Spleen (tissue), 11 donors: ENCODE results near the gene PAXX. TPM values are rescaled to one million over a fixed set of nuclear protein-coding genes. Genes with fewer than 3 reads are reported as not detected.

Source experiments
- DNase-seq: peaks from one replicate; pipeline ENCODE4 v3.0.0-alpha.2; 2020
- H3K27ac ChIP-seq, 8 donors: fragments of 200-600 bp; sonication (generic) in 7 of 8; 1 replicate in 4 of 8; 2 replicates in 4 of 8; pipeline versions ENCODE4 v1.5.0 to v1.8.0; 2016 to 2021; ENCODE audit warnings: inconsistent platforms in 4 of 8, mild to moderate bottlenecking in 4 of 8, moderate library complexity in 1 of 8
- H3K27me3 ChIP-seq, 7 donors: fragments of 200-600 bp; sonication (generic) in 6 of 7; replicated peaks in 1 of 7; 1 replicate in 4 of 7; 2 replicates in 3 of 7; pipeline versions ENCODE4 v1.5.0 to v1.8.0; 2016 to 2021; ENCODE audit warnings: inconsistent platforms in 3 of 7, mild to moderate bottlenecking in 1 of 7
- H3K36me3 ChIP-seq, 6 donors: fragments of 200-600 bp; sonication (generic) in 5 of 6; 1 replicate in 4 of 6; 2 replicates in 2 of 6; pipeline versions ENCODE4 v1.5.0 to v1.8.0; 2016 to 2021; ENCODE audit warnings: inconsistent platforms in 2 of 6
- H3K4me1 ChIP-seq, 6 donors: fragments of 200-600 bp; sonication (generic) in 5 of 6; 1 replicate in 3 of 6; 2 replicates in 3 of 6; pipeline versions ENCODE4 v1.5.0 to v1.8.0; 2016 to 2021; ENCODE audit warnings: inconsistent platforms in 3 of 6
- H3K4me3 ChIP-seq, 8 donors: fragments of 200-600 bp; sonication (generic) in 7 of 8; 1 replicate in 4 of 8; 2 replicates in 4 of 8; pipeline versions ENCODE4 v1.5.0 to v1.8.0; 2016 to 2021; ENCODE audit warnings: inconsistent platforms in 4 of 8, mild to moderate bottlenecking in 4 of 8, moderate library complexity in 2 of 8
- H3K9me3 ChIP-seq, 8 donors: fragments of 200-600 bp; sonication (generic) in 7 of 8; 1 replicate in 4 of 8; 2 replicates in 4 of 8; pipeline versions ENCODE4 v1.5.0 to v1.8.0; 2016 to 2021; ENCODE audit warnings: inconsistent platforms in 4 of 8
- POLR2A ChIP-seq, 3 donors: fragments of 450-650 bp; IDR thresholded peaks; one replicate each; pipeline ENCODE4 v1.5.1; 2017; ENCODE audit warnings: antibody characterized with exemption in 3 of 3, mild to moderate bottlenecking in 1 of 3
- POLR2AphosphoS5 ChIP-seq, 3 donors: sonication (generic); formaldehyde crosslinking; IDR thresholded peaks; one replicate each; pipeline ENCODE4 v1.5.1; 2017; ENCODE audit warnings: antibody characterized with exemption in 3 of 3
- WGBS, 5 donors: extraction: QIAGEN DNeasy Blood & Tissue Kit in 3 of 5; methylation state at CpG; one replicate each; pipeline versions ENCODE4 v1.1.5 to v1.1.7; 2013 to 2018; 5-methylcytosine and 5-hydroxymethylcytosine counted together
- intact Hi-C: fragments of 100-400 bp; cut with DNase I; formaldehyde crosslinking; loops from one replicate; pipeline ENCODE4 v1.15.0; 2023; ENCODE audit warnings: low total_unique reads
- polyA plus RNA-seq, 3 donors: library from polyadenylated mRNA; stranded (reverse); fragments of 200-250 nt; gene quantifications; one replicate each; pipeline ENCODE4 v1.2.1, GENCODE V29; 2013
- total RNA-seq, 7 donors: library from RNA; depleted of rRNA in 3 of 7; stranded (reverse); fragments of >200 nt in 3 of 7; fragmentation: NEBNext Ultra II Directional in 4 of 7; extraction: Animal tissue kit (Norgen Biotek cat#: 25700) in 4 of 7; gene quantifications; one replicate each; pipeline versions ENCODE4 v1.1.0 to v1.2.1, GENCODE V29; 2016 to 2021
- TF ChIP-seq, protein P1 (sequence below), 11 experiments: fragments of 200-600 bp in 7 of 11; fragments of 450-650 bp in 4 of 11; sonication (generic) in 4 of 11; IDR thresholded peaks in 8 of 11; conservative IDR thresholded peaks in 3 of 11; 1 replicate in 7 of 11; 2 replicates in 4 of 11; pipeline versions ENCODE4 v1.4.0 to v1.8.0; 2016 to 2021; ENCODE audit warnings: antibody characterized with exemption in 11 of 11, inconsistent platforms in 4 of 11, mild to moderate bottlenecking in 1 of 11
- donor health status: healthy with polysubstance abuse.
- donor health status: DM: no; HTN: no; CAD: no; lungs with moderate emphysema.
- donor health status: DM: no; HTN: no; CAD: no.
- donor health status: Bipolar disorder and iron deficiency.
- donor health status: healthy.
- donor health status: DM: no; HTN: no; CAD: no.
- donor health status: DM: yes; HTN: yes; CAD: no.

The PAXX gene
- total and polyA plus RNA-seq, 10 donors = 51.3 to 264 (median 66.2) TPM

DNA sequence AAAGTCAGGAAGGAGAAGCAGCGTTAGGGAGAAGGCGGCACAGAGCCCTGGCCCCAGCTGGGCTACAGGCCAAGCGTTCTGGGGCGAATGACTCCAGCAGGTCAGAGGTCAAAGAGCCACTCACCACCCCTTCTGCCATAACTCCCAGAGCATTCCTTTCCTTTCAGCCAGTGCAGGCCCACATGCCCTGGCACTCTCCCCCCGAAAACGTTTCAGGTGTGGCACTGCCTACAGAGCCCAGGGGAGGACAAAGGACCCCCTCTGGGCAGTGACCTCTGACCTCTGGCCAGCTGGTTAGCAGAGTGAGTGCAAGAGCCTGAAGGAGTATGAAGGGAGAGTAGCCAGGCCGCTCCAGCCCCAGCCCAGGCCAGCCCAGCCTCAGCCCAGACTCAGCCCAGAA is 30.9 kb downstream of the PAXX start:
- no peak overlapping the region for H3K4me3 ChIP-seq
- H3K9me3 ChIP-seq = no peaks in the 10 kb centered on the region
- H3K4me1 ChIP-seq = peaks cover 8 to 63% (median 38%) of the 10 kb centered on the region in 6 donors
- intact Hi-C loops = no loop called here
- no peak for TF ChIP-seq POLR2A (IDR thresholded peaks at IDR 0.05)
- TF ChIP-seq, protein P1, sequence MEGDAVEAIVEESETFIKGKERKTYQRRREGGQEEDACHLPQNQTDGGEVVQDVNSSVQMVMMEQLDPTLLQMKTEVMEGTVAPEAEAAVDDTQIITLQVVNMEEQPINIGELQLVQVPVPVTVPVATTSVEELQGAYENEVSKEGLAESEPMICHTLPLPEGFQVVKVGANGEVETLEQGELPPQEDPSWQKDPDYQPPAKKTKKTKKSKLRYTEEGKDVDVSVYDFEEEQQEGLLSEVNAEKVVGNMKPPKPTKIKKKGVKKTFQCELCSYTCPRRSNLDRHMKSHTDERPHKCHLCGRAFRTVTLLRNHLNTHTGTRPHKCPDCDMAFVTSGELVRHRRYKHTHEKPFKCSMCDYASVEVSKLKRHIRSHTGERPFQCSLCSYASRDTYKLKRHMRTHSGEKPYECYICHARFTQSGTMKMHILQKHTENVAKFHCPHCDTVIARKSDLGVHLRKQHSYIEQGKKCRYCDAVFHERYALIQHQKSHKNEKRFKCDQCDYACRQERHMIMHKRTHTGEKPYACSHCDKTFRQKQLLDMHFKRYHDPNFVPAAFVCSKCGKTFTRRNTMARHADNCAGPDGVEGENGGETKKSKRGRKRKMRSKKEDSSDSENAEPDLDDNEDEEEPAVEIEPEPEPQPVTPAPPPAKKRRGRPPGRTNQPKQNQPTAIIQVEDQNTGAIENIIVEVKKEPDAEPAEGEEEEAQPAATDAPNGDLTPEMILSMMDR (IDR thresholded peaks at IDR 0.05 in 8 of 11, conservative IDR thresholded peaks at IDR 0.05 in 3 of 11) = no peak
- TF ChIP-seq POLR2AphosphoS5 (IDR thresholded peaks at IDR 0.05) = no peak
- H3K27ac ChIP-seq = peak overlapping the region in 6 of 8 donors; percentile 31 to 60 (median 42)
- DNase-seq = no peak
- peaks cover 0 to 38% (median 3%) of the 10 kb centered on the region in 6 donors for H3K36me3 ChIP-seq
- no peaks in the 10 kb centered on the region for H3K27me3 ChIP-seq
- 64 to 88% (median 75%) methylated on average over 7 of the region's 7 CpGs for WGBS, 5 donors

DNA sequence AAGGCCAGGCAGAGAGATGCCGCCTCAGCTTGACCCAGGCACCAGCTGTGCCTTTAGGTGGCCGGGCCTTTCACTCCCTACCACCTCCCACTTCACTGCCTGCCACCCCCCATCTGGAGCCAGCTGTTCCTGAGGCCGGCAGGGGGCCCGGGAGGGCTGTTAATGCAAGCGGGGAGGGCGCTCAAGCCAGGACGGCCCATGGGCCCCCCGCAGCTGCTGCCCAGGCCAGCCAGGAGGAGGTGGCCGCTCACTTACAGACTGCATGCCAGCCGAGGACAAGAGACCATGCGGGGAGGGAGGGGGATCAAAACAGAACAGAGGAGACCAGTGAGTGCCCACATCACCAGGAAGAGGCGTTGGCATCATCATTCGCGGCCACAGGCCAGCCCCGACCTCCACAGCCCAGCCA is 31.4 kb downstream of the PAXX start:
- H3K36me3 ChIP-seq = peaks cover 0 to 36% (median 3%) of the 10 kb centered on the region in 6 donors
- peak overlapping the region in 5 of 8 donors; percentile 39 to 60 (median 43) for H3K27ac ChIP-seq
- peaks cover 9 to 66% (median 41%) of the 10 kb centered on the region in 6 donors for H3K4me1 ChIP-seq
- intact Hi-C loops = no loop called here
- no peak for TF ChIP-seq POLR2A (IDR thresholded peaks at IDR 0.05)
- TF ChIP-seq, protein P1 (IDR thresholded peaks at IDR 0.05 in 8 of 11, conservative IDR thresholded peaks at IDR 0.05 in 3 of 11) = no peak
- TF ChIP-seq POLR2AphosphoS5 (IDR thresholded peaks at IDR 0.05) = no peak
- no peak for DNase-seq
- no peaks in the 10 kb centered on the region for H3K9me3 ChIP-seq
- 74 to 98% (median 79%) methylated on average over 7 to 15 of the region's 15 CpGs for WGBS, 5 donors
- no peaks in the 10 kb centered on the region for H3K27me3 ChIP-seq
- no peak overlapping the region for H3K4me3 ChIP-seq

DNA sequence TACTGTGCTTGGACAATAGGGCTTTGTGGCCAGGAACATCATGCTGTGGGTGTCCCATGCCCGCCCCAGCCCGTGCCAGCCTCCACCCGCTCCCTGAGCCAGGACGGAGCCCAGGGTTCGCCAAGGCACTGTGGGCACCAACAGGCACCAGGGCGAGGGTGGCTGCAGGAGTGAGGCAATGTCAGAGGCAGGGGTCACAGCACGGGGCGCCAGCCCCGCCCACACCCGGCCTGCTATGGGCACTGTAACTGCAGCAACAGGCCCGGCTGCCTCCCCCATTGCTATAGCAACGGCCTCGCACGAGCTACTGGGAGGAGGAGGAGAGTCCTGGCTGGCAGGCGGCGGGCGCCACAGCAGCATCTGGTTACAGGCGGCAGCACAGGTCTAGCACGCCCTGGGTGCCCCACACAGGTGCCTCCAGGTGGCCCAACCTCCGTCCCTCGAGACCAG is 33.3 kb downstream of the PAXX start:
- 58 to 83% (median 74%) methylated on average over 14 to 21 of the region's 21 CpGs for WGBS, 5 donors
- DNase-seq = peak; percentile 87
- H3K4me3 ChIP-seq = no peak overlapping the region
- H3K27me3 ChIP-seq = no peaks in the 10 kb centered on the region
- peaks cover 0 to 16% (median 2%) of the 10 kb centered on the region in 6 donors for H3K36me3 ChIP-seq
- H3K4me1 ChIP-seq = peaks cover 27 to 85% (median 61%) of the 10 kb centered on the region in 6 donors
- intact Hi-C loops = no loop called here
- TF ChIP-seq POLR2AphosphoS5 (IDR thresholded peaks at IDR 0.05) (peak in 1 of 3 donors; percentile 22), POLR2A (IDR thresholded peaks at IDR 0.05) (no peak)
- TF ChIP-seq, protein P1 (IDR thresholded peaks at IDR 0.05 in 8 of 11, conservative IDR thresholded peaks at IDR 0.05 in 3 of 11) = no peak
- no peaks in the 10 kb centered on the region for H3K9me3 ChIP-seq
- H3K27ac ChIP-seq = peak overlapping the region in 3 of 8 donors; percentile 8 to 93 (median 13)

DNA sequence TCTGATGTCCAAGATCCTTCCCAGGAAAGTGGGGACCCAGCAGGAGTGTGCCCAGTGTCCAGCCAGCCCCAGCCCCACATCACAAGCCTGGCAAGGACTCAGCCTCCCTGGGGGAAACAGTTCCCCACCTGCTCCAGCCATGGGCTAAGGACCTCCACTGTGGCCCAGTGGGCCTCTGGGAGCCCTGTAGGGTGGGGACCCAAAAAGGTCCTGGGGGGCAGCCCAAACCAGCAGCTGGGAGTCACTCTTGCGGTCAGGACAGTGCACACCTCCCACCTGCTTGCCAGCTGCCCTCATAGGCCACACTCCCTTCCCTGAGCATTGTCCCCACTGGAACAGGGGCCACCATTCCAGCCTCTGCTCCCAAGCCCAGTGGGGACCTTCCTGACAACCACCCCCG is 34.2 kb downstream of the PAXX start:
- Histone ChIP-seq H3K4me1 (peaks cover 35 to 91% (median 69%) of the 10 kb centered on the region in 6 donors), H3K27ac (peak overlapping the region in 3 of 8 donors; percentile 60 to 93 (median 66)), H3K9me3 (no peaks in the 10 kb centered on the region), H3K4me3 (peak overlapping the region in 1 of 8 donors; percentile 86), H3K36me3 (peaks cover 0 to 8% (median 0%) of the 10 kb centered on the region in 6 donors), H3K27me3 (no peaks in the 10 kb centered on the region)
- 63 to 83% (median 80%) methylated on average over 1 to 2 of the region's 2 CpGs for WGBS, 5 donors
- peak; percentile 76 for DNase-seq
- TF ChIP-seq POLR2A (IDR thresholded peaks at IDR 0.05) (no peak), POLR2AphosphoS5 (IDR thresholded peaks at IDR 0.05) (no peak)
- TF ChIP-seq, protein P1 (IDR thresholded peaks at IDR 0.05 in 8 of 11, conservative IDR thresholded peaks at IDR 0.05 in 3 of 11) = no peak
- intact Hi-C loops = no loop called here
